HG03457 (cell line): ENCODE results near the gene CLDN22.

ENCODE experiments used
- ATAC-seq: cut with Tn5 transposase; IDR thresholded peaks from one replicate; pipeline ENCODE4 v1.9.1; 2021; ENCODE audit warnings: moderate number of reproducible peaks; ENCODE audit not compliant: unreplicated experiment

Gene CLDN22

DNA sequence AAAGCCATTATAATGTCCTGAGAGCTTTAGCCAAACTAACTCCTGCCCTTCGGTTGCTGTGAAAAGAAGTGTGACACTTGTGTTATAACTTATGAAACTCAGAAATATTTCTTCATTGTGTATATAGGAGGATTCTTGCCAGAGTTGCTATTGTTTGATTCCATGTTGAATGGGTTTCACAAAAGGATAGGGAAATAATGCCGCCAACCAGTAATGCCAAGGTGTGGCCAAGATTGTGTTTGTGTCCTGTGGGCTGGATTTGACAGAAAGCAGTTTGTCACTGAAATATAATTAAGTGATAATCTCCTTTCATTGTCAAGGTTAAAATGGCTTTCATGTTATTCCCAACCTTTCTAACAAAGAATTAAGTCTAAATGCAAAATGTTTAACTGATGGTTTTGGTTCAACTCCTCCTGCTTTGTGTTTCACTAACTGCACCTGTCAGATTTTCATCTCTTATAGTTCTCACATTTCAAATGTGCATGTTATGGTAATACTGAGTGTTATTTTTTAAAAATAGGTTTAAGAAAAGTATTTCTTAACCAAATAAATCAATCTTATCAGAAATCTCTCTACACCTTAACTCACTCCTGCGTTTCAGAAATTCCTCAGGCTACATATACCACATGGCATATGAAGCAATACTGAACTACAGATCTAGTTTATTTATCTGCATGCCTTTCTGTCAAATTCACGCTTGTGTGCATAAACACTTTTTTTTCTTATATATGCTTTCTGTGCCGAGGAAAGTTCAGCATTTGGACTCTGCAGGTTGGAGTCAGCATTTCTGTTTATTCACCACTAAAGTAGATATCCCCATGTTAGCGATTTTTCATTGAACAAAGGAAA, at the start of gene CLDN22:
Gene CLDN22 (minus strand): TSS at position 66 of the 849 bp plus-strand sequence. CDS start 58 bp downstream, at position 8.
- ATAC-seq: no peak

DNA sequence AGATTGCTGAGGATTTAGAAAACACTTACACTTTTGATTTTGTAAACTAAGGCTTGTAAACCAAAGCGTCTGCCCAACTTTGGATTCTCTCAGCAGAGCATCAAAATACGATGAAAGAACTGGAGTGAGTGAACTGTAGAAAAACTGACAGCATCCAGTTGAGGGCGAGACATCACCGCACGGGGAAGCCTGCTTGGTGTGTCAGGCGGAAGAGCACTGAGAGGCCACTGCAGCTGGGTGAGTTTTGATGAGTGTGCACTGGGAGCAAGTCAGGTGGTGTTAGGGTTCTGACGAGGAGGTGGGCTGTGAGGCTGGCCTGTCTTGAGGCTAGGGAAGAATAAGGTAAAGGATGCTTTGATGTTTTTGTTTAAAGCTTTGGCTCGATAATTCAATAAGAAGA, 49.0 kb upstream of the CLDN22 start:
- no peak for ATAC-seq

DNA sequence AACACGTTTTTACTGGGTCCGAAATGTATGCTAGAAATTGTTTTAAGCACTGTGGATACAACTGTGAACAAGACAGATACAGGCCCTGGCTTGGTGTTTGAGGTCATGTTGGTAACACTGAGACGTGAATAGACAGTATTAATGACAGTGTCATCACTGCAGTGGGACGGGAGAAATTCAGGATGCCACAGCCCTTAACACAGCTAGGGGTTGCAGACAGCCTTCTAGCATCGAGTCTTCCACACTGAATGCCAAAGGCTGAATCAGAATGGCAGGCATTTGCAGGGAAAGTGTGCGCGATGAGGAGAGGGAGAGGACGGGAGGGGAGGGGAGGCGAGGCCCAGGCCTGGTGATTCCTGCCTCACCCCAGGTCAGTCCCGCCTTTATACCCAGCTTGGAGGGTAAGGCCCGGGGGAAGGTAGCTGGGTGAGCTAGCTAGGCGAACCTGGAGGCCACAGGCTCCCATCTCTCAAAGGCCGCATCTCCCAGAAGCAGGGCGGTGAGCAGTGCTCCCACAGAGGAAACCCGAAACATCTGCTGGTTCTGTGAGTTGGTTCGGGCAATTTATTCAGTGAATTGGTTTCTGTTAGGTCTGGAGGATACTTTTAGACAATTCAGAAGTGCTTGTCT, 46.2 kb upstream of the CLDN22 start:
- no peak for ATAC-seq

DNA sequence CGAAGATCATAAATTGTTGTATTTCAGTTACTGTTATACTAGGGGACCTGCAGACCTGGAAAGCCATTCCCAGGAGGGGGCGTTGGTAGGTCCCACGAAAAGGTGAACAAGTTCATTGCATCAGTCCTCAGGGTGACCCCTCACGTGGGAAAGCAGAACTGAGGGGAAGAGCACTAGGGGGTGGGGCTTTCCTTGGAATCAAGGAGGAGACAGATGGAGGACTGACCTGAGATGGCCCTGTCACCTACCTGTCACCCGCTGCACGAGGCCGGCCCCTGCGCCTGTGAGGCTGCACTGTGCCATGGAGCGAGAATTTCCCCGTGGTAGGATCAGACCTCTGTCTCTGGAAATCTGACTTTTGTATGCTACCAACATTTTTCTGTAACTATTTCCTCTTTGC, 43.9 kb upstream of the CLDN22 start:
- ATAC-seq: no peak

DNA sequence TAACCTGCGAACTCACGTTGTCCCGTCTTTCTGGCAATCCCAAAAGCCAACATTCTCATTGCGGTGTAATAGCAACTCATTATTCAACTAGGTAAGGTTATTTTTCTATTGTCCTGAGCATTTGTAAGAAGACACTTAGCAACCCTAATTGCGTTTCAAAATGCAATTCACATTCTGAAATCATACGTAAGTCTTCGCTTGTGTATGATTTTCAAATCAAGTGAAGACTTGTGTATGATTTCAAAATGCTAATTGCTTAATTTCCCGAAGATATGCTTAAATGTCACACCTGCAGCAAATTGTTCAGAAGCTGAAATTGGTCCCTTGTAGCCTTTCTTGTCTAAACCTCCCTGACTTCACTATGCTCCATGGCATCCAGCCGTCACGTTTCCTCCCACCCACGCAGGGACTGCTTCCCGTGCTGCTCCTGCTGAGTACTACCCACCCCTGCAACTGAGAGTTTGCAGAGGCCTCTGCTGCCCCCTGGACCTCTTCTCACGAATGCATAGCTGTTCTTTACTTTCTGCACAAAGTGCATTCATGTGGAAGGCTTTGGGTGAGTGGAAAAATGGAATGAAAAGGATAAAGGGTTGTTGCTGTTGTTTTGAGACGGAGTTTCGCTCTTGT, 43.0 kb upstream of the CLDN22 start:
- ATAC-seq: no peak

DNA sequence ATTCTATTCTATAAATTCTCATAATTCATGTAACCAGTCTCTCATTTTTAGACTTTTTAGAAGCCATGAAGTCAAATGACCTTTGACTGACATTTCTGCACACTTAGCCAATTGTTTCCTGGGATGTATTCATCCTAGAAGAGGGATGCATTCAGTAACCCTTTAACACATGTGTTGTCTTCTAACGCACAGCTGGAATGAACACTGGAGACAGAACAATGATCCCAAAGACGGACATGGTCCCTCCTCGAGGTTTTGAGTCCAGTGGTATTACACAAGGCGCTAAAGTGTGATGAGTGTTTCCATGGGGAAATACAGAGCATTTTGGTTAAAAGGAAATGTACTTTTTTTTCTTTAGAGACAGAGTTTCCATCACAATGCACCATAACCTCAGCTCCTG, 42.0 kb upstream of the CLDN22 start:
- no peak for ATAC-seq

DNA sequence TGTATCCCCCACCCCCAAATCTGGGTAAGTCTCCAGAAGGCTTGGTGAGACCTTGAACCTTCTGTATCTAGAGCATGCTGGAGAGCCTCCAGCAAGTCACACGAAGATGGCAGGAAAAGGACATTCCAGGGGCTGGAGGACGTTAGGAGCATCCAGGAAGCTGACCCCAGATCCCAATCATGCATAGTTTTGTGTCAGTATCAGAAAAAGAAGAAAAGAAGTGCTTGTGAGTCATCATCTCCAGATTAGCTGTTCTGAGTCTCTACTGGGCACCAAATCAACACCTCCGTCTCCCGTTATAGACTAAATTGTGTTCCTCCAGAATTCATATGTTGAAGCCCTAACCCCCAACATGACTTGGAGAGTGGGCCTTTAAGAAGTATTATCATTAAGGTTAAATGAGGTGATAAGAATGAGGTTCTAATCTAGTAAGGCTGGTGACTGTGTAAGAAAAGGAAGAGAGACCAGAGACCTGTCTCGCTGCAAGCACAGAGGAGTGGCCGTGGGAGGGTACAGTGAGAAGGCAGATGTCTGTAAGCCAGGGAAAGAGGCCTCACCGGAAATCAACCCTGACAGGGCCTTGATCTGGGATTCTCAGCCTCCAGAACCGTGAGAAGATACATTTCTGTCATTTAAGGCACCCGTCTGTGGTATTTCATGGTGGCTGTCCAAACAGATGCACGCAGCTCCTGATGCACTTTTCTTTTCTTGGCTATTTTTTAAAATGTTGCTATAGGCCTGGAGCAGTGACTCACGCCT, 40.3 kb upstream of the CLDN22 start:
- no peak for ATAC-seq

DNA sequence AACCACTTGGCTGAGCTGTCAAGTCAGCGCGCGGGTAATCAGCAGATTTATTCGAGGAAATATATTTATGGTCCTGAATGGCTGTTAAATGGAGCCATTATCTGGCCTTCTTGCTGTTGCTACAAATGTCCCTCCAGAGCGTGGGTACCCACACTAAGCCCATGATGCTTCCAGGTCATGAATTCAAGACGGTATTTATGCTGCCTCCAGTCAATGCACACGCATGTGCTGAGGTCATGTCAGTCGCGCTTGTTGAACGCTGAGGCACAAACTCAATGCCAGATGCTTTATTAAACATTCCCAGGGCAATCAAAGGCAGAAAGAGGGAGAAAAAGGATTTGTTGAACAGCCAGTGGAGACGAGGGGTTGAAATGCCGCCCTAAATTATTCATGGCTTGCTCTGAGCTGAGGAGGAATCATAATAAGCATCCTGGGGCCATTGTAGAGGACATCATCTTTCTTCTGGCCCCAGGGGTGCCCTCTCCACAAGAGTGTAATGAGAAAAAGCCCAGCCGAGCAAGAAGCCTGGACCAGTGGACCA, 38.2 kb upstream of the CLDN22 start:
- no peak for ATAC-seq

DNA sequence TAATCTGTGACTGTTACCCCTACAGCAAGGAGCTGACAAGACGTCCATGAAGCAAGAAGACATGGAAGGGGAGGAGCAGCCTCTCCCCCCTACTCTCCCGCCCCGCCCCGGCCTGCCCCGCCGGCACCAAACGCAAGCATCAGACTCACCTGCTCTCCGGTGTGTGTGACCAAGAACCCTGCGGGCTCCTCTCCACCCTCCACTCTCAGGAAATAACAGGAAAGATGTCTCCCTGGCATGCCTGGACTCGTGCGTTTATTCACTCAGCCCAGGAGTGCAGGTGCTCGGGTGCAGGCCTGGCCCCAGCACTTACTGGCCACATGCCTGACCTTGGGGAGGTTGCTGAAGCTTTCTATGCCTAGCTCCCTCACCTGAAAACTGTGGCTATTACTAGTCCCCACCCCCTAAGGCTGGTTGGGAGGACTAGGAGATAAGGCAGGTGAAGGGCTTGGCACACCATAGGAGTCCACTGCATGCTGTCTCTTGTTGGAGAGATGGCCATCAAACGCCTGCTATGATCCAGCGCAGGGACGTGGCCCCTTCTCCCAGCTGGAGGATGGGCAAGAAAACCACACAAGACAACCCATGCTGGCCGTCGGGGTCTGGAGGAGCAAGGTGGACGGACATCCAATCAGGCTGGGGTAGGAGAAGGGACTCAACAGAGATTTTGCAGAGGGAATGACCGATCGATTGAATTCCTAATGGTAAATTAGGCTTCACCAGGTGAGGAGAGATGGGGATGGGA, 37.0 kb upstream of the CLDN22 start:
- ATAC-seq: no peak

DNA sequence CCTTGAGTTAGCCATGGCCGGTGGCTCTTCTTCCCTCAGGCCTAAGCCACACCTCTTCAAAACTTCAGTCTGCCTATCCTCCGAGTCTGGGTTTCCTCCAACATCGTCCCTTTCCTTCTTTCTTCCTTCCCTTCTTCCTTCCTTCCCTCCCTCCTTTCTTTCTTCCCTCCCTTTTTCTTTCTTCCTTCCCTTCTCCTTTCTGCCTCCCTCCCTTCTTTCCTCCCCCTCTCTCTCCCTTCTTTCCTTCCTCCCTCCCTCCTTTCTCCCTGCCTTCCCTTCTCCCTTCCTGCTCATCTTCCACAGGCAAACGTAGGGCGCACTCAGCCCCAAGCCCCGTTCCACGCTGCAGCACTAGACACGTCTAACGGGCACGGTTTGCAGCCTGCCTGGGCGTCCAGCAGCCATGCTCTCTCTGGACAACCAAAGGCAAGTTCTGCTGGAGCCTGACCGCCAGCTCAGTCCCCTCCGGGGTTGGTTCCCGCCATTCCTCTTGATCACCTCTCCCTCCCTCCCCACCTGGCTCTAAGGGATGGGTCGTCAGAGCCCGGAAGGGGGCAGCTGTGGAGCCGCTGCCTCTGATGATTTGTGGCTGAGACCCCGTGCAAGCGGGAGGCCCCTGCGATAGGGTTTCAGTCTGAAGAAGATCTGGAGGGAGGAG, 36.2 kb upstream of the CLDN22 start:
- no peak for ATAC-seq

DNA sequence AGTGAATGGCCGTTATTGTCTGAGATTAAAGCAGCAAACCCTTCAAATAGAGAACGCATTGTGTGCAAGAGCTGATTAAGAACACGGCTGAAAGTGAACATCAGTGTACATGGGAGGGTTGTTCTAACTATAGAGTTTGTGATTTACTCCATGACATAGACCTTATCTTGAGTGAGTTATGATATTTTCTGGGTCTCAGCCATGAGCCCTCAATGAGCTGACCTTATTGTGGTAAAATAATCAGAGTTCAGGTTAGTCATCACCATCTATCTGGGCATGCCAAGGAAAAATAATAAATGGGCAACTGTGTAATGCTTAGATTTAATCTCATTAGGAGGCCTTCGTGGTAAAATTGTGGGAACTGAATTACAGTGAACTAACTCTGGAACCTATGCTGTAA, 35.3 kb upstream of the CLDN22 start:
- no peak for ATAC-seq

DNA sequence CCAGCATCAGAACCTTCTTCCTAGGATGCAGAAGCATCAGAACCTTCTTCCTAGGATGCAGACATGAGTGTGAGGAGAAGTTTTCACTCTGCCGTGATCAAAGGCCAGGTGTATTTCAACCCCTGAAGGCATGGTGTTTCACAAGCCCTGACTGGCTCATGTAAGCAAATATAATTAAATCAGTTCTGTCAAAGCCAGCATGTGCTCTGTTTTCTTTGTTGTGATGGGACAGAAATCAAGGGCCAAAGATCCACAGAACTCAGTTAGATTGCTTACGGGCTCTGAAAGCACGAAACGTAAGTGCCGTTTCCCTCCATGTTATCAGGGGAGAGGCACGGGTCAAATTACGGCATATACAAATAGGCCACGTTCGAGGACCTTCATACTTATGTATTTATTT, 34.1 kb upstream of the CLDN22 start:
- ATAC-seq: no peak

DNA sequence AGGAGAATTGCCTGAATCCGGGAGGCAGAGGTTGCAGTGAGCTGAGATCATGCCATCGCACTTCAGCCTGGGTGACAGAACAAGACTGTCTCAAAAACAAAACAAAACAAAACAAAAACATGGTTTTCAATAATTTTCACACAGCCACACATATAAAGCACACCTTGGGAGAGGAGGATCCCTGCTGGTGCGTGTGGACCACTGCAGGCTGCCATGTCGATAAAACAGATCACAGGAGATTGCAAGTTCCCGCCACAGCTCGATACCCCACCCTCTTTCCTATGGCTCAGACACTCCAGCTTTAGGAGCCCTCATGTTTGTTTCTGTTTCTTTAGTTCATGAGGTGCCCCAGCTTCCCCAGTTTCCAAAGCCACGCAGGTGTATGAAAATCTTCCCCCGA, 33.5 kb upstream of the CLDN22 start:
- ATAC-seq: no peak

DNA sequence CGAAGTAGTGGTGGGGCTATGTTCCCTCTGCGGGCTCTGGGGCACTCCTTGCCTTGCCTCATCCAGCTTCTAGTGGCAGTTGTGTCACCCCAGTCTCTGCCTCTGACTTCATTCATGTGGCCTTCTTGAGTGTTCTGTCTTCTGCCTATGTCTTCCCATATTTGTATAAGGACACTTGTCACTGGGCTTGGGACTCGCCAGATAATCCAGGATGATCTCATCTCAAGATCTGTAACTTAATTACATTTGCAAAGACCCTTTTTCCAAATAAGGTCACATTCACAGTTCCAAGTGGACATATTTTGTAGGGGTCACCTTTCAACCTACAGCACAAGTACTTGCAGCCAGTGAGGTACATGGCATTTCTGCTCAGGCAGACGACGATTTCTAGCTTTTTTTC, 32.5 kb upstream of the CLDN22 start:
- no peak for ATAC-seq

DNA sequence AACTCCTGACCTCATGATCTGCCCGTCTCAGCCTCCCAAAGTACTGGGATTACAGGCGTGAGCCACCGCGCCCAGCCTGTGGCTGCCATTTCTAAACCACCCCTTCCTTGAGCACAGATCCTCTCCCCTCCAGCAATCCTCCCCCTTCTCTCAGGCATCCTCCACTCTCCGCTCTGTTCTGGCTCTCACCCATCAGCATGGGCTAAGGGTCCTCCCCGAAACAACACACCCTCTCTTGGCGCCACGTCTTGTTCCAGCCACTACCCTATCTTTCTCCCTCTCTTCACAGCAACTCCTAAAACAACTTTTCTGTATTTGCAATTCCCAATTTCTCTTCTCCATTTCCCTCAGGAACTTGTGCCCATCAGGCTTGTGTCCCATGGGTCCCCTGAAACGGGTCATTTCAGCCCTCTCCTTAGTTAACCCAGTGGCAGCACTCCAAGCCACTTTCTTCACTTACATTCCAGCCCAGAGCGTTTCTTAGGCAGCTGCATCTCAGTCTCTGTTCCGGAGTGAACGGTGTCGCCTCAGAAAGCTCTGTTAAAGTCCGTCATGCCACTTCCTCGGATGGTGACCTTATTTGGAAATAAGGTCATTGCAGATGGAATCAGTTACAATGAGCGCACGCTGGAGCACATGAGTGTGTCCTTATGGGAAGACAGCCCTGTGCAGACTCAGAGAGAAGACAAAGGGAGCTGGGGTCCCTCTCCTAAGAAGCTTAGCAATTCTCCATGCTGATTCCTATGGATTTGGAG, 30.4 kb upstream of the CLDN22 start:
- ATAC-seq: no peak

DNA sequence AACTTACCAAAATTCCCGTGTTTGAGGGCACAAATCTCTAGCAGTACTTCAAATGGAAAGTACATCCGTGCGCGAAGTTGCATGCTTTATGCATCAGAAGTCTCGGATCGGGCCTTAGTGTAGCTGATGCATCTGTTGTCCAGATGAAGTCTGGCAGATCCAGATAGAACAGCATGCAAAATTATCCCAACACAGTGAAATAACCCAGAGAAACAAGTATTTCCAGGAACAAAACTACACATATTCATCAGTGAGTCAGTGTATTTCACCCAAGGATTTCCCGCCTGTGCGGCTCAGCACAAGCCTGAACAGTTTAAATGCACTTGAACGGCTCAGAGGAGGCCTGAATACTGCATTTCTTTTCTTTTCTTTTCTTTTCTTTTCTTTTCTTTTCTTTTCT, 29.6 kb upstream of the CLDN22 start:
- no peak for ATAC-seq

DNA sequence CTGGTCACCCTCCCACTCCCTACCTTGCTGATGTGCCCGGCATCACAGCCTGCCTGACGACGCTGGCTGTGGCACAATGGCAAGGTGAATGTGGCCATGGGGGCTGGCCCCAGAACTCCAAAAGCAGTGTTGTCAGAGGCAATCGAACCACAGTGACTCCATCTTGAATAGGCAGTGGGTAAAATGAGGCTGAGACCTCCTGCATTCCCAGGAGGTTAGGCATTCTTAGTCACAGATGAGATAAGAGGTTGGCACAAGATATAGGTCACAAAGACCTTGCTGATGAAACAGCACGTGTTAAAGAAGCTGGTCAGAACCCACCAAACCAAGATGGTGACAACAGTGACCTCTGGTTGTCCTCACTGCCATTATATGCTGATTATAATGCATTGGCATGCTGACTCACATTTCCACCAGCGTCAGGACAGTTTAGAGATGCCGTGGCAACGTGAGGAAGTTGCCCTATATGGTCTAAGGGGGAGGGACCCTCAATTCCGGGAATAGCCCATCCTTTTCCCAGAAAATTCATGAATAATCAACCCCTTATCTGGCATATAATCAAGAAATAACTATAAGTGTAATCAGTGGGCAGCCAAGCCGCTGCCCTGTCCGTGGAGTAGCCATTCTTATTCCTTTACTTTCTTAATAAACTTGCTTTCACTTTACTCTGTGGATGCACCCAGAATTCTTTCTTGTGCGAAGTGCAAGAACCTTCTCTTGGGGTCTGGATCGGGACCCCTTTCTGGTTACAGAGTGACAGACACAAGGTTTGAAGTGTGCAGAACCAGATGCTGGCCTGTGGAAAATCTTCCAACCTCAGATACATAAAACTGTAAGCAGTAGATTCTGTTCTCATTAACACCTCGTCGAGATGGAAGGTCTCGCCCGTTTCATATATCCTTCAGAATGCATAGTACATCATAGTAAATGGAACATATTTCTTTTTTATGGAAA, 28.9 kb upstream of the CLDN22 start:
- ATAC-seq: no peak

DNA sequence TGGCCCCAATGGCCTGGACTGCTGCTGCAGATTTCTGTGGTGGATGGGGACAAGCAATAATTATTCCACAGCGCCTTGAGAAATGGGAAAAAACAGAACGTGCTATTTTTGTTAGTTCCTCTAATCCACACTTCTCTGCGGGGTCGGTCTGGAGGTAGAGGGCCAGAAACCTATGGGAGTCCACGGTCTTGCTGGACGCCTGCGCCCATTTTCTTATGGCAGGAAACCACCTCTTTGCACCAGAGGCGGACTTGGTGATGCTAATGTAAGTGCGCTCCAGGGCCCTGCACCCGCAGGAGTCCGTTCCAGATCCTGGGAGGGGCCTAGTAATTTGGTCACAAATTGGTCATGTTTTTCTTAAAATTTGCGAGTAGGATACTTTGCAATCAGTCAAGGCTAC, 28.1 kb upstream of the CLDN22 start:
- ATAC-seq: no peak
